ENCODE data around the gene LMO7.
A peak's percentile ranks its signal among the peaks of the same experiment; 100 is the strongest.

Gene LMO7

GRCh38 chr13:75635828-75636435, at the start of gene LMO7:
Gene LMO7 (plus strand): TSS chr13:75636330. CDS start chr13:75636658, 328 bp downstream.
- DNase-seq = peak; percentile 62

- no peak for DNase-seq
Measured at GRCh38 chr13:75587679-75588078, 48.5 kb upstream of the LMO7 start.

GRCh38 chr13:75596657-75597182, 39.4 kb upstream of the LMO7 start:
- no peak for DNase-seq

- DNase-seq = no peak
Measured at GRCh38 chr13:75600371-75600770, 35.8 kb upstream of the LMO7 start.

- no peak for DNase-seq
Measured at GRCh38 chr13:75603038-75603437, 33.1 kb upstream of the LMO7 start.

GRCh38 chr13:75607447-75607846, 28.7 kb upstream of the LMO7 start:
- no peak for DNase-seq

GRCh38 chr13:75610466-75610865, 25.7 kb upstream of the LMO7 start:
- no peak for DNase-seq

GRCh38 chr13:75612354-75612753, 23.8 kb upstream of the LMO7 start:
- no peak for DNase-seq

- no peak for DNase-seq
Measured at GRCh38 chr13:75617230-75617629, 18.9 kb upstream of the LMO7 start.

- no peak for DNase-seq
Measured at GRCh38 chr13:75618308-75618707, 17.8 kb upstream of the LMO7 start.

GRCh38 chr13:75620020-75620419, 16.1 kb upstream of the LMO7 start:
- no peak for DNase-seq

- DNase-seq = no peak
Measured at GRCh38 chr13:75621147-75621546, 15.0 kb upstream of the LMO7 start.

GRCh38 chr13:75628801-75629200, 7.3 kb upstream of the LMO7 start:
- DNase-seq = no peak

GRCh38 chr13:75633285-75633684, 2.8 kb upstream of the LMO7 start:
- DNase-seq = no peak

- DNase-seq = peak; percentile 7
Measured at GRCh38 chr13:75635101-75635827, 866 bp upstream of the LMO7 start.

- peak; percentile 61 for DNase-seq
Measured at GRCh38 chr13:75636436-75637180, 478 bp downstream of the LMO7 start.

GRCh38 chr13:75637181-75637750, 1.1 kb downstream of the LMO7 start:
- DNase-seq = no peak

- no peak for DNase-seq
Measured at GRCh38 chr13:75639454-75639853, 3.3 kb downstream of the LMO7 start.

- no peak for DNase-seq
Measured at GRCh38 chr13:75641026-75641425, 4.9 kb downstream of the LMO7 start.

- DNase-seq = no peak
Measured at GRCh38 chr13:75643182-75643581, 7.1 kb downstream of the LMO7 start.

GRCh38 chr13:75643693-75644092, 7.6 kb downstream of the LMO7 start:
- no peak for DNase-seq

GRCh38 chr13:75645141-75645540, 9.0 kb downstream of the LMO7 start:
- DNase-seq = no peak

- DNase-seq = no peak
Measured at GRCh38 chr13:75647126-75647784, 11.1 kb downstream of the LMO7 start.
